GM13977 (cell line): Measurements from ENCODE around the gene PDE4B.
"Not testable (repeated sequence)": the region's sequence is repeated elsewhere in the genome, so short reads cannot be mapped to it uniquely, and the experiment has no call there.

ENCODE experiments used
- DNase-seq: peaks from one replicate; pipeline ENCODE4 v3.0.0; 2012; ENCODE audit warnings: low spot score
- CTCF ChIP-seq: IDR thresholded peaks from 2 replicates; pipeline ENCODE4 v1.5.1; 2012; ENCODE audit warnings: mild to moderate bottlenecking, control low read depth; ENCODE audit not compliant: insufficient read depth; ENCODE audit errors: extremely low read depth, missing control alignments
- in situ Hi-C: fragments of 300-500 bp; cut with MboI; formaldehyde crosslinking; loops from one replicate; pipeline ENCODE4 v1.12.0; 2022; ENCODE audit warnings: low sequenced_read_pairs, low pct_unique_long_range_greater_than_20kb, mixed read lengths, inconsistent platforms; ENCODE audit not compliant: unreplicated experiment

PDE4B gene

GRCh38 chr1:66415866-66416265 is 623.2 kb downstream of the PDE4B start:
- no peak for DNase-seq
- TF ChIP-seq CTCF = no peak
- in situ Hi-C loops = no loop called here

GRCh38 chr1:66416295-66416694 is 623.6 kb downstream of the PDE4B start:
- TF ChIP-seq CTCF = no peak
- DNase-seq = no peak
- in situ Hi-C loops = no loop called here

- DNase-seq = no peak
- in situ Hi-C loops = no loop called here
- TF ChIP-seq CTCF = no peak
Measured at GRCh38 chr1:66418021-66418420, 625.3 kb downstream of the PDE4B start.

- in situ Hi-C loops, DNase-seq: not testable (repeated sequence)
Measured at GRCh38 chr1:66420171-66420570, 627.5 kb downstream of the PDE4B start.

GRCh38 chr1:66420906-66421305 is 628.2 kb downstream of the PDE4B start:
- DNase-seq, in situ Hi-C loops: not testable (repeated sequence)

- no peak for TF ChIP-seq CTCF
- DNase-seq = no peak
- in situ Hi-C loops = no loop called here
Measured at GRCh38 chr1:66422804-66423203, 630.1 kb downstream of the PDE4B start.
